DMS 273 (cell line): ENCODE data around the gene CIAO3.

Experiments used
- DNase-seq: peaks from one replicate; lab custom pipeline; 2025; ENCODE audit not compliant: unreplicated experiment; lab: John Stamatoyannopoulos, UW

The CIAO3 gene

DNA sequence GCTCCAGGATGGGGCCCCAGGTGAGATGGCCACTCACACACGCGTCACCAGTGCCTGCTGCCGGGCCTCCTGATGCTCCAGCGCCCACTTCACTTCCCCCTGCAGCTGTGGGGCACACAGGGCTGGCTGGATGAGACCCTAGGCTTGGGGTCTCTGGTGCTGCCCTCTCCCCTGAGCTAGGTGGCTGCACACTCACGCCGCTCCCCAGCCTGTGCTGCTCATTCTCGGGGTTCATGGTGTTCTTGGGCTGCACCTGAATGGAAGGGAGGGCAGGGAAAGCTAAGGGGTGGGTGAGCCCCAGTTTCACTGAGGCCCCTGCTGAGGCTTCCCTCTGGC, 15.8 kb downstream of the CIAO3 start:
- no peak for DNase-seq

DNA sequence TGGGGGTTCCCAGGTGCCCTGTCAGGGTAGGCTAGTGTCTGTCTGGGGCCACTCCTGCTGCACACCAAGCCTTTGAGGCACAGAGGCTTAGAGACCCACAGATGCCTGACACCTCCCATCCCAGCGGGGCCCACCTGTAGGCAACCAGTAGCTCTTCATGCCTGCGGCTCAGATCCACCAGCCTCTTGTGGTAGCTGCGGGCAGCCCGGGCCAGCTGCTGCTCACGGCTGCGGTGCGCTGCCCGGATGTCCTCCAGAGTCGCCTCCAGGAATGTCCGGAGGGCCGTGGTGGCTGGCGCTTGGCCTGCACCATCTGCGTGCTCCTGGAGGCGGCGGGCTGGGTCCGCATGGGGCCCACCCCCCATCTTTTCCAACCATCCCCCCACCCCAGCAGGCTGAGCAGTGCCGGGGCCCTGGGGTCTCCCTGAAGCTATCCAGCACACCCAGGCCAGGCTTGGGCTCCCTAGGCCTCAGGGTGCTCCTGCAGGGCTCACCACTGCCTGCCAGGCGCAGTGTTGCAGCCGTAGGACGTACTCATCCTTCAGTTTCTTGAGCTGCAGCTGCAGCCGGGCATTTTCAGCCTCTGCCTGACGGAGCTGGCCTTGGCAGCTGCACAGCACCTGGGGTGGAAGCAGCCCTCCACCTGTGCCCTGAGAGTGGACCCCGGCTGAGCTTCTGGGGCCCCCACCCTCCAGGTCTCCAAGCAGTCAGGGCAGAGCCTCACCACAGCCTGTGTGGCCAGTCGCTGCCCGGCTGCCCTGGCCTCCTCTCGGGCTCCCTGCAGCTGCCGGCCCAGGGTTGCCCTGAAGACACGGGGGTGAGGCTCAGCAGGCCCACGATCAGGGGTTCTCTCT, 16.4 kb downstream of the CIAO3 start:
- DNase-seq, result peak; percentile 55

- DNase-seq, result no peak
Measured at GRCh38 chr16:723695-724094, 17.1 kb downstream of the CIAO3 start.

DNA sequence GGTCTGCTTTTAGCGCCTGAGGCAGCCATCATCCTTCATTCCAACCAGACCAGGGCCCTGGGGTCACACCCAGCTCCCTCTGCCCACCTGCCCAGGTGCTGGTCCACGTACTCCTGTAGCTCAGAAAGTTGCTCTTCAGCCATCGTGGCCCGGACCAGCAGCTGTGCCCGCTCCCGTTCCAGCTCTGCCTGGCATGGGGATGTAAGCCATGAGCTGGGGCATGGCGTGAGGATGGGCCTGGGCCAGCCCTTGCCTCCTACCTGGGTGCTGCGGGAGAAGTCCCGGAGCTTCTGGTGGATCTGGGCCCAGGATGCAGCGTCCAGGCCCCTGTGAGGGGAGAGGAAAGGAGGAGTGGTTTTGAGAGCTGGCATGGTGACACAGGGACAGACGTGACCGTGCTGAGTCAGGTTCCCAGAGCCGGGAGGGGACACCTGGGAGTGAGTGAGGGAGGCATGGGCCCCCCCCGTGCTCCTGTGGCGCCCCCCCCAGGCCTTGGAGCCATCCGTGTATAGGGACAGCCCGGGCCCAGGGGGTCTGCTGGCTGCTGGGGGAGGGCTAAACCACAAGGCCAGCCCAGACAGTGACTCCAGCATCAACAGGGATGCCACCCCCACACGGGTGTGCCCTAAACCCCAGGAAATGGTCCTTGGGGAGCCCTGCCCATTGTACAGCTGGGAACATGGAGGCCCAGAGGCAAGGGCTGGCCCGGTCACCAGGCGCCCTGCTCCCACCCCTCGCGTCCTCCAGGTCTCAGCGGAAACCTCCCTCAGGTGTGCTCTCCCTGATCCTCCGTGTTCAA, 17.8 kb downstream of the CIAO3 start:
- no peak for DNase-seq

DNA sequence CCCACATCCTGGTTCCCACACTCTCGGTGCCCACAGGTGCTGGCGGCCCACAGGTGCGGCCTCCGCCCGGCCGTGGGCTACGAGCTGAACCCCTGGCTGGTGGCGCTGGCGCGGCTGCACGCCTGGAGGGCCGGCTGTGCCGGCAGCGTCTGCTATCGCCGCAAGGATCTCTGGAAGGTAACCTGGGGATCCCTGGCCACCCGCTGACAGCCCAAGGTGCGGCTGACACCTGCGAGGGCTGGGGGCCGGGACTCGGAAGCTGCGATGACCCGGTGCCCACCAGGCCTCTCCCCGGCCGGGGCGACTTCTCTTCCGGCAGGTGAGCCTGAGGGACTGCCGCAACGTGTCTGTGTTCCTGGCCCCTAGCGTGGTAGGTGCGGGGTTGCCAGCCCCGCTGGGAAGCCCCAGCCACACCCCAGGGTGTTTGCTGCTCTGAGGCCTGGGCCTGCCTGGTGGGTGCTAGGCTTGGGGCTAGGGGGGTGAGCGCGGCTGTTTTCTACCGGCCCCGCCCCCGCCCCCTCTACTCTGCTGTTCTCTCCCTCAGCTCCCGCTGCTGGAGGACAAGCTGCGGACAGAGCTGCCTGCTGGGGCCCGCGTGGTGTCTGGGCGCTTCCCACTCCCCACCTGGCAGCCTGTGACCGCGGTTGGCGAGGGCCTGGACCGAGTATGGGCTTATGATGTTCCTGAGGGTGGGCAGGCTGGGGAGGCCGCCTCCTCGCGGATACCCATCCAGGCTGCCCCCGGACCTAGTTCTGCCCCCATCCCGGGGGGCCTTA, 18.8 kb downstream of the CIAO3 start:
- DNase-seq, result peak; percentile 52

DNA sequence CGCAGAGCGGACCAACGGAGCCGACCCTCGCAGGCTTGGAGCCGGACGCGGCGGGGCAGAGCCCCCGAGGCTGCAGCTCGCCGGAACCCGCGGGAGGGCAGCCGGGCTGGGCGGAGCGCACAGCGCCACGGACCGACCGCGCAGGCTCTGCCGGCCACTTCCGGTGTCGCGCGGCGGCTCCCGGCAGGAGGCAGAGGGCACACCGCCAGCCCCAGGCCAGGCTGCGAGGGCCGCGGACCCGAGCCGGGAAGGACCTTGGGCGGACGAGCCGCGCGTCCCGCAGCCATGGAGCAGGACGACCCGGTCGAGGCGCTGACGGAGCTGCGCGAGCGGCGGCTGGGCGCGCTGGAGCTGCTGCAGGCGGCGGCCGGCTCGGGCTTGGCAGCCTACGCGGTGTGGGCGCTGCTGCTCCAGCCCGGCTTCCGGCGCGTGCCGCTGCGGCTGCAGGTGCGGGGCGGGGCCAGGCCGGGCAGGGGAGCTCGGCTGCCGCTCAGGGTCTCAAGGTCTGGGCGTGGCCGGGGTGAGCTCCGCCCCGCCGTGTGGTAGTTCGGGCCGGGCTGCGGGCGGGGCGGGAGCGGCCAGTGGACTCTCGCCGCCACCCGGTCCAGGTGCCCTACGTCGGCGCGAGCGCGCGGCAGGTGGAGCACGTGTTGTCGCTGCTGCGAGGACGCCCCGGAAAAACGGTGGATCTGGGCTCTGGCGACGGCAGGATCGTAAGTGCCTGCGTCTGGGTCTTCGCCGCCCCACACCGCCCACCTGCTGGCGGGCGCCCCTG, 19.6 kb downstream of the CIAO3 start, which contains the start of gene ANTKMT:
TSS of gene ANTKMT (plus strand) at position 157 of the 775 bp plus-strand sequence. CDS start at position 286, 129 bp downstream.
- peak; percentile 95 for DNase-seq

GRCh38 chr16:720447-720989, 20.3 kb downstream of the CIAO3 start:
- peak; percentile 96 for DNase-seq

- peak; percentile 72 for DNase-seq
Measured at GRCh38 chr16:719815-720446, 20.9 kb downstream of the CIAO3 start.

- DNase-seq, result no peak
Measured at GRCh38 chr16:718922-719321, 21.9 kb downstream of the CIAO3 start.

GRCh38 chr16:718389-718788, 22.4 kb downstream of the CIAO3 start:
- no peak for DNase-seq

DNA sequence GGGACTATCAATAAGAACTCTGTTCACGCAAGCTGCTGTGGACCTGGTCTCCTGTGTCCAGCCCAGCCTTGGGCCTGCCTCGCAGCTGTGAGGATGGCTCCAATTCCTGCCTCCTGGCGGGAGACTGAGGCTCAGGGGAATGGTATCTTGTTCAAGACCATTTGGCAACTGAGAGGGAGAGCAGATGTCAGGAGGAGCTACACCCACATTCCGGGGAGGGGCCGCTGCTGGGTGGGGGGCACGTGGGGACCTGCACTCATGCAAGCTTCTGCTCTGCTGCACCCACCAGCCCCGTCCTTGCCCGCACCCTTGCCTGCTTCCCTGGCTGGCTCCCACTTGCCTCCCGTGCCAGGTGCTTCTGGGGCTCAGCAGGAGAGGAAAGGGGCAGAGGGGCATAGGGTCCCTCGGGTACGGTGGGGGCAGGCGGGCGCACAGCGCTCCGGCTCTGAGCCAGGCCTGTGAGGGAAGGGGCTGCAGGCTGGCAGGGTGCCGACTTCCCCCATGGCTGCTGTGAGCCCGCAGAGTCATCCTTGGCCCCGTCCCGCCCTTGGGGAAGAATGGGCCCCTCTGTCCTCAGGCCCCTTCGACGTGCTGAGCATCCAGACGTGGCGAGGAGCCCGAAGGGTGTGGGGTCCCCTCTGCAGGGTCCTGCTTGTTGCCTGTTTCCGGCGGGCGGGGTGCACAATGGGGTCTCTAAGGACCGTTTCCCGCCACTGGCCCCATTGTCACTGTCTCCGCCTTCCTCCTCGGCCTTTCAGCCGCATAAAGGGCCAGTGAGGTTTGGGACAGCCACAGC, 23.1 kb downstream of the CIAO3 start:
- no peak for DNase-seq

GRCh38 chr16:716768-717325, 23.9 kb downstream of the CIAO3 start:
- DNase-seq, result no peak

GRCh38 chr16:716200-716568, 24.6 kb downstream of the CIAO3 start:
- DNase-seq, result peak; percentile 74

DNA sequence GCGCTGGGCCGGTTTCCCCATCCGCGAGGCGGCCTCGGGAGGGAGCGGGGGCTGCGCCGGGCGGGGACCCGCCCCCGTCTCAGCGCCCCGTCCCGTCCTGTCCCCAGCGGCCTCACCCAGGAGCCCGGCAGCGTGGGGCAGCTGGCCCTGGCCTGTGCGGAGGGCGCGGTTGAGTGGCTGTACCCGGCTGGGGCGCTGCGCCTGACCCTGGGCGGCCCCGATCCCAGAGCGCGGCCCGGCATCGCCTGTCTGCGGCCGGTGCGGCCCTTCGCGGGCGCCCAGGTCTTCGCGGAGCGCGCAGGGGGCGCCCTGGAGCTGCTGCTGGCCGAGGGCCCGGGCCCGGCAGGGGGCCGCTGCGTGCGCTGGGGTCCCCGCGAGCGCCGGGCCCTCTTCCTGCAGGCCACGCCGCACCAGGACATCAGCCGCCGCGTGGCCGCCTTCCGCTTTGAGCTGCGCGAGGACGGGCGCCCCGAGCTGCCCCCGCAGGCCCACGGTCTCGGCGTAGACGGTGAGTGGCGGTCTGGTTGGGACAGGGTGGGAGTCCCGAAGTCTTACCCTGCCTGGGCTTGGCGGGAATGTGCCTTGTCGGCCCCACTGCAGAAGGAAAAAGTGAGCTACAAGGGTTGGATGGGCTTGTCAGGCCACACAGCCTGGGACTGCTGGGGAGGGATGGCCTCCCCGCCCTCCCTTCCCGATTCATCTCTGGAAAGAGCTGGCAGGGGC, 25.2 kb downstream of the CIAO3 start:
- peak; percentile 77 for DNase-seq

DNA sequence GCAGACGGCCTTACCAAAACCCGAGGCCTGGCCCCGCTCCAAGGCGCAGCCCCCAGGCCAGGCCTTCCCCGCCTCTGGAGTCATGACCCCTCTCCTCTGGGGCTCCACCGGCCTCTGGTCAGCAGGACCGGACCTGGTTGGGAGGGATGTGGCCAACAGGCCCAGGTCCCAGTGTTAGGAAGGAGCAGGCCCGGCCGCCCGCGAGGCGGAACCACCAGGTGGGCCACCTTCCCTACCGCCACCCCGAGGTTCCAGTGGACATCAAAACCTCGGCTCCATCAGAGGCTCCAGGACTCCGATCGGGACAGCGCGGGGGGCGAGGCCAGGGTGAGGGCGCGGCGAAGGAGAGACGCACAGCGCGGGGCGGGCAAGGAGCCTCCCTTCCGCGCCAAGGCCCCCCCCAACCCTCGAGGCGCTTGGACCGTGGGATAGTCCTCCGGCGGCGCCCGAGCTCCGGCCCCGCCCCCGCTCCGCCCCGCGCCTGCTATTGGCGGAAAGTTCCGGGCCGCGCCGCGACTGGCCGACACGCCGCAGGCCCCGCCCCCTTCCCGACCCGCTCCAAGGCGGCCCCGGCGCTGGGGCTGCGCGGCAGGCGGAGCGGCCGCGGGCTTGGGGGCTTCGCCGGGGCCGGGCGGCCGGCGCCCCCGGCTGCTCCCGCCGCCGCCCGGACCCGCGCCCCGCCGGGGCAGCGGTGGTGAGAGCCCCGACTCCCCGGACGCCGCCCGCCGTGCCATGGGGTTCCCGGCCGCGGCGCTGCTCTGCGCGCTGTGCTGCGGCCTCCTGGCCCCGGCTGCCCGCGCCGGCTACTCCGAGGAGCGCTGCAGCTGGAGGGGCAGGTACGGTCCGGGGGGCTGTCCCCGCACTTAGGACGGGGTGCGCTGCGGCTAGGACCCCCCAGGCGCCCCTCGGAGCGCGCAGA, 26.0 kb downstream of the CIAO3 start, which contains the start of gene METRN:
TSS of gene METRN (plus strand) at position 561 of the 919 bp plus-strand sequence. CDS start at position 733, 172 bp downstream.
- DNase-seq, result peak; percentile 96

- no peak for DNase-seq
Measured at GRCh38 chr16:714079-714478, 26.7 kb downstream of the CIAO3 start.

- DNase-seq, result peak; percentile 84
Measured at GRCh38 chr16:712740-713250, 28.0 kb downstream of the CIAO3 start.
